GM19193 (cell line): ENCODE results near the gene RAET1E.

Experiments
- POLR2A ChIP-seq: IDR thresholded peaks from 4 replicates; pipeline ENCODE4 v1.6.1; 2011; ENCODE audit not compliant: insufficient read depth, insufficient read length; ENCODE audit errors: extremely low read depth

RAET1E gene

GRCh38 chr6:149925974-149926777 lies 28.3 kb upstream of the RAET1E start:
- TF ChIP-seq POLR2A, result no peak

- TF ChIP-seq POLR2A, result no peak
Observed at GRCh38 chr6:149925253-149925973, 27.5 kb upstream of the RAET1E start.

- TF ChIP-seq POLR2A, result no peak
Observed at GRCh38 chr6:149924933-149925252, 27.0 kb upstream of the RAET1E start.

GRCh38 chr6:149924206-149924932 lies 26.5 kb upstream of the RAET1E start:
- TF ChIP-seq POLR2A, result no peak

GRCh38 chr6:149923327-149923986 lies 25.5 kb upstream of the RAET1E start:
- no peak for TF ChIP-seq POLR2A

- no peak for TF ChIP-seq POLR2A
Observed at GRCh38 chr6:149922642-149923326, 24.9 kb upstream of the RAET1E start, which contains the start of gene RAET1G. Gene RAET1G, minus strand, starts transcription at chr6:149923121. Its CDS starts 111 bp downstream, at chr6:149923010.

GRCh38 chr6:149921361-149921760 lies 23.4 kb upstream of the RAET1E start:
- no peak for TF ChIP-seq POLR2A

GRCh38 chr6:149919834-149920225 lies 21.9 kb upstream of the RAET1E start:
- TF ChIP-seq POLR2A, result no peak

- TF ChIP-seq POLR2A, result no peak
Observed at GRCh38 chr6:149918151-149918905, 20.4 kb upstream of the RAET1E start.

GRCh38 chr6:149917679-149918078 lies 19.8 kb upstream of the RAET1E start:
- TF ChIP-seq POLR2A, result no peak

GRCh38 chr6:149915970-149916865 lies 18.3 kb upstream of the RAET1E start:
- no peak for TF ChIP-seq POLR2A

- TF ChIP-seq POLR2A, result no peak
Observed at GRCh38 chr6:149913540-149914240, 15.8 kb upstream of the RAET1E start.
